Nucleus accumbens (tissue), 56 donors: ENCODE measurements around the gene ZNF394.

ENCODE experiments used
- DNase-seq, 56 donors: peaks; one replicate each; lab custom pipeline; 2025; lab: John Stamatoyannopoulos, UW

The ZNF394 gene

DNA sequence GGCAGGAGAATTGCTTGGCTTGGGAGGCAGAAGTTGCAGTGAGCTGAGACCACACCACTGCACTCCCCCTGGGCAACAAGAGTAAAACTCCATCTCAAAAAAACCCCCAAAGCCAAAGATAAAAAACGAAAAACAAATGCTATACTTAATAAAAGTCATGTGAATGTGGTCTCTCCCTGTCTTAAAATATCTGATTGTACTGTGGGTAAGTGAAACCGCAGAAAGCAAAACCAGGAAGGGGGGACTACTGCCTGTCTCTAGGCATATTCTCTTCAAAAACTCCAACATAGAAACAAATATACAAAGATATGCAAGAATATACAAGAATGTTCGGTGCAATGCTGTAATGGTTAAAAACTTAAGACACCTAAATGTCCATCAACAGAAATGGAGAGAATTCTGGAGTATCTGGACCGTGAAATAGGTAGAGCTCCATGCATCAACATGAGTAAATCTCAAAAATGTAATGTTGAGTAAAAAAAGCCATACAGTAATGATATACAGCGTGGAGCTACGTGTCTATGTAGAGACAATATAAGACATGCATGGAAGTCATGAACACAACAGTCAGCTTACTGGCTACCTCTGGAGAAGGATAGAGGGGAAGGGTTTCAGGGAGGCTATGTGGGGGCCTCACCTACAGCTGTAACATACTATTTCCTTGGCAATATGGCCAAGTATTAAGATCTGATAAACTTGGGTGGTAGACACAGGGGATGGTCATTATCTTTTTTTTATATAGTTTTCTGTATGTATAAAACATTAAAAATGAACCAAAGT is 2.1 kb downstream of the ZNF394 start:
- no peak for DNase-seq

DNA sequence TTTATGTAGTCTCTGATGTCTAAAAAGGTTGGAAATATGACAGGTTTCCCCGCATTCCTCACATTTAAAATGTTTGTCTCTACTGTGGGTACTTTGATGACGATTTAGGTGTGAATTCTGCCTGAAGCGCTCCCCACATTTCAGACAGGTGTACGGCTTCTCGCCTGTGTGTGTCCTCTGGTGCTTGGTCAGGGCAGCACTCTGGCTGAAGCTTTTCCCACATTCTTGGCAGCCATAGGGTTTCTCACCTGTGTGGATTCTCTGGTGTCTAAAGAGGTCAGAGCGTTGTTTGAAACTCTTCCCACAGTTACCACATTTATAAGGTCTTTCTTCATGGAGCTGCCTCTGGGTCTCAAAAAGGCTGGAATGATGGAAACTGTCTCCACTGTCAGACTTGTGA is 6.3 kb downstream of the ZNF394 start:
- no peak for DNase-seq

- no peak for DNase-seq
These were observed 9.2 kb downstream of the ZNF394 start for GRCh38 chr7:99490878-99491277.

- no peak for DNase-seq
These were observed 10.8 kb downstream of the ZNF394 start for GRCh38 chr7:99489235-99489634.

- DNase-seq: no peak
These were observed 15.0 kb downstream of the ZNF394 start for GRCh38 chr7:99485094-99485493.

DNA sequence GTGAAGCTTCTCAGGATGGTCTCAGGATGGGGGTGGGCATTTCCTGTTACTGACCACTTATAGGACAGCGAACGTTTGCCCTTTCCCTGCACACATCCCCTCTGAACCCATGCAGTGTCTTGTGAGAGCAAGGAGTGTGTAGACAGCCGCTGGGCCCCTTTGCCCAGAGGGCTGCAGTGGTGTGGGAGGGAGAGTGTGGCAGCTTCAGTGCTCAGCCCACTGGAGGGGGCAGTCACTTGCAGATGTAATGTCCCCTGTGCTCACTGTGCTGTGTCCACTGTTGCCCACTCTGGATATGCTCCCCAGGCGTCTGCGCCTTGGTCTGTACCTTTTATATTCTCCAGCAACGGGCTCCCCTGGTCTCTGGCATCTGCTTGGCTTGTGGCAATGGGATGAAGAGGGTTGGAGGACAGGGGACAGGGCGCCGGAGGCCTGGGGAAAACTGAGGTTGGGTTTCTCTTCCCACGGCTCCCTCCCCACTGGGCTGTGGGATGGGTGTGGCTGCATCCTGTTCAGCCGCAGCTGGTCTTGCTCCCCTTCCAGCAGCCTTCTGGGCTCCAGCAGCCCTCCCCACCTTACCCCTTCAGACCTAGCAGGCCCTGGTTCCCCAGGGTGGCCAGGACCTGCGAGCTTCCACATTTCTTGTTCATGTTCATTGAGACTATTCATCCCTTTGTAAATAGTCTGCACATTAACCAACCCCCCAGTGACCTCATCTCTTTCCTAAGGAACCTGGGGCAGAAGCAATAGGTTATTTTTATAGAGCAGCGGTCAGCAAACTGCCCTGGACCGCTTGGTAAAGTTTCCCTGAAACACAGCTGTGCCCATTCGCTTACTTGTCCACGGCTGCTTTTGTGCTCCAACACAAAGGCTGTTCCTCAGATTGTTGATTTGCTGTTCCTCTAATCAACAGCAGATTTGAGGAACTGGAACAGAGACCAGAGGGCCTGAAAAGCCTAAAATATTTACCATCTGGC is 21.3 kb downstream of the ZNF394 start:
- no peak for DNase-seq

DNA sequence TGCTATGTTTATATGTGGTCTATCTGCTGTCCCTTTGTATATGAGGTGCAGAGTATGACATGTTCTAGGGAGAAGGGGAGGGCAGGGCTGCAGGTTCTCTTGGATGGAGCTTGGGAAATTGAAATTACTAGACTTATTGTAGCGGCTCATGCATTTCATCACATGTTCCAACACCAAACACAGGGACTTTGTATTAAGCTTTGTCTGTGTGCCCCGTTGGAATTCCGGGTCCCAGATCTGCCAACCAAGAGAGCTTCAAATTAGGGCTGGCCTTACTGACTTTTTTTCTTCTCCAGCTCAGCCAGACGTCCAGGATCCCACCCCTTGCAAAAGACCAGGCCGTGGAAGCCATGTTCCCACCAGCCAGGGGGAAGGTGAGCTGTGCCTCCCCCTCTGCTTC is 24.0 kb downstream of the ZNF394 start:
- DNase-seq: no peak

DNA sequence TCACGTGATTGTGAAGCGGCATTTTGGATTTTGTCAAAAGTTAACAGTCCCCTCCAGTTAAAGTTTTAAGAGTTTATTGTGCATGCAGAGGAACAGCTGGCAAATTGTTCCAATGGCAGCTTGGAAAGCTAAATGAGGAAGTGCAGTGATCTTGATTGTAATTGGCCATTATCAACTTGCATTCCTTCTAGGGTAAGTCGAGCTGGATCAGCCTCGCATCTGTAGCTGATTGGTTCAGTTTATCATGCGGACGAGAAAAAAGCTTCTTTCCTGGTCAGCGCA is 26.8 kb downstream of the ZNF394 start:
- peak in 5 of 56 donors; percentile 29 to 47 (median 39) for DNase-seq

DNA sequence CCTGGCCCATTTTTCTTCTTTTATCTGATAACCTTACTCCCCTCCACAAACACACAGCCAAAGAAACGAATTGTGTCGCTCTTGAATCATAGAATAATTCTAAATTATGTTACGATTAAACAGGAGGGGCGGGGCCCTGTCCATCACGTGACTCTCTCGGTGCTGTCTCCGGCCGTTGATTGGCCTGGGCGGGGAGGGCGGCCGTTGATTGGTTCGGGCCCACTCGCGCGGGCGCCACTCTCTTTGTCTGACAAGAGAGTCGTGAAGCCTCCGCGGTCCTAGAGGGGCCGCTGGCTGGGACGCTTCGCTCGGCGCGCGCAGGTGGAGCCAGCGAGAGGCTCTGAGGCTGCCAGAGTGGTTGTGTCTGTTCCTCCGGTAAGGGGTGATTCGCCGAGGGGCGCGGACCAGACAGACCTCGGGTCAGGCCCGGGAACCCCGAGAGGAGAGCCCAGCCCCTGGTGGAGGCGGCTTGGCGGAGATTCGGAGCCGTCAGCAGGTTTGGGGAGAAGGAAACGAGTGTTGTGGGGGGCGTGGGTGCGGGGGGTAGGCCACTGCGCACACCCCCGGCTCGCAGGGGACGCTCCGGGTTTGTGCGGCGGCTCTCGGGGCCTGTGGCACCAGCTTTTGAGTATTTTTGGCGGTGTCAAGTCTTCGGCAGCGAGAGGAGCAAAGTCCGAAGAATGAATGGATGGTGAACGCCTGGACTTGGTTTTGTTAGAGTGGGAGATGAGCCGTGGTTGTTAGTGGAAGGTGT is 27.3 kb downstream of the ZNF394 start, which contains the start of gene ZNF789:
Gene ZNF789, plus strand, starts transcription at position 330 of the 754 bp plus-strand sequence. CDS start 3,567 bp downstream, outside the sequence.
- DNase-seq: peak; percentile 62 to 99 (median 95)

DNA sequence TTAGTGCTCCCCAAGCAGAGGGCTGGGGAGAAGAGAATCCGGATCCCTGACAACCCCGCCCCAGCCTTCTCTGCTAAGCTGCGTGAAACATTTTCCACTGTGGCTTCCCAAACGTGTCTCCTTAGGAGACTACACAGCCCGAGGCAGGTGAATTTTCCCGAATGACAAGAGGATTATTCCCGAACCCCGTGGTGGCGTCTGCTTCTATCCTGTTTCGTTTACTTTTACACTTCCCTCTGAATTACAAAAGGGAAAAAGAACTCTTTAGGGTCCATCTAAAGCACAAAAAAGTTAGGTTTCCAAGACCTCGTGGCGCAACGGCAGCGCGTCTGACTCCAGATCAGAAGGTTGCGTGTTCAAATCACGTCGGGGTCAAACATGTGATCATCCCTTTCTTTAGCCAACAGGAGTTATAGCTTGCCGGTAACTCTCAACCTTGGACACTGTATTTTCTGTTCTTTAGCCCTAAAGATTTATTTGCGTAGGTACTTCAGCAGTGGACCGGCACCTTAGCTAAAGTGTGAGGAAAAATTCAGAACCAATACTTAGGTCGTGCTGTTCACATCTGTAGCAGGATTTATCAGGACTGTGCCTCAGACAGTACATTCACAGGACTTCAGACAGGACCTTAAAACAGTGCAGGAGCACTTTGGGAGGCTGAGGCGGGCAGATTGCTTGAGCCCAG is 30.6 kb downstream of the ZNF394 start:
- DNase-seq: no peak

DNA sequence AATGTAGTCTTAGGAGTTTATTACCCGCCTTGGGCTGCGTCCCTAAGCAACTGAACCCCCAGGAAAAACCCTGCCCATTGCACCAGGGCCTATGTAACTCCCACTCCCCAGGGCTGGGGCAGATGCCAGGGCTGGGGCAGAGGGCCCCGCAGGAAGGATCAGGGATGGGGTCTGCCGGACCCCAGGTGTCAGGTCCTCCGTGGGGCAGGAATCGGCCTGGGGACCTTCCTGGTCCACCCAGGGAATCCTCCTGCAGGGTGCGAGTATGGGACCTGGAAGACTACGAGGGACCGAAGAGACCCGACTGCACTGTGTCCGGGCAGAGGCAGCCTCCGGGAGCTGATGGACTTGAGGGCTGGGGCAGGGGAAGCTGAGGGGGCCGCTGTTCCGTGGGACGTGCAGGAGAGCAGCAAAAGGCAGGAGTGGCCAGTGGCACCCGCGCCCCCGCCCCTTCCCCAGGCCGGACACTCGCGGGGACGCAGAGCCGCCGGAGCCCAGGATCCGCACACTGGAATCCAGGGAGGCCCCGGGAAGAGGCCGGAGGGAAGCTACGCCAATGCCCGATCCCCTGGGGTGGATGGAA is 31.7 kb downstream of the ZNF394 start:
- DNase-seq: no peak

- no peak for DNase-seq
These were observed 34.7 kb downstream of the ZNF394 start for GRCh38 chr7:99465421-99465768.

- no peak for DNase-seq
These were observed 38.9 kb downstream of the ZNF394 start for GRCh38 chr7:99461221-99461620.

DNA sequence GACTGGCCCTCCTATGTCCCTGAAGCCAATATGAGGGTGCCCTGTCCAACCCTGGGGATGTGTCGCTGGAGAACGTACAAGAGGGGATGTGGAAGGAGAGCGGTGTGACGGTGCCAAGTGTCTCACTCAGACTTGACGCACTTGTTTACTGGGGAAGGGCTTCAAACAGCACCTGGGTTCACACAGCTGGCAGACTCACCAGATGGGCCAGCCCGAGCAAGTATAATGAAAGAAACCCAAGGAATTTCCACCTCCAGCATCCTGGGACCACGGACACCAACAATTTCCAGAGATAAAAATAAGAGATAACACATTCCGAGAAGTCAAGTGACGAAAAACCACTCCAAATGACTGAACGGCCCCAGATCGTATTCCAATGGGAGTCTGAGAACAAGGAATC is 39.4 kb downstream of the ZNF394 start:
- no peak for DNase-seq

DNA sequence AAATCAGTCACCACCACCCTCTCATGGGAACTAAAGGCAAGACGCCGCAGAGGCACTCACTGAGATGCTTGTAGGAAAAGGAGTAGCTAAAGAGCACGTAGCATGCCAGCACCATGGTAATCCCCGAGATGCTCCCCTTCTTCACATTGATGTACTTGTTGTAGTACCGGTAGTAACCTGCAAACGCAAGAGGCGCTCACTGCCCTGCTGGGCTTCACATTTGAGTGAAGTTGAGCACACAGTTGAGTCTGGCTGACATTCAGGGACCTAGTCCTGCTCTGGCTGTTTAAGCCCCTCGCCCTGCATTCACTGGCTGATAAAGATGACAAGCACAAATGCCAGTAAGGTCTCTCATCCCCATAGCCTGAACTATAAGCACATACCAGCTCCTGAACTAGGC is 41.0 kb downstream of the ZNF394 start:
- DNase-seq: no peak

DNA sequence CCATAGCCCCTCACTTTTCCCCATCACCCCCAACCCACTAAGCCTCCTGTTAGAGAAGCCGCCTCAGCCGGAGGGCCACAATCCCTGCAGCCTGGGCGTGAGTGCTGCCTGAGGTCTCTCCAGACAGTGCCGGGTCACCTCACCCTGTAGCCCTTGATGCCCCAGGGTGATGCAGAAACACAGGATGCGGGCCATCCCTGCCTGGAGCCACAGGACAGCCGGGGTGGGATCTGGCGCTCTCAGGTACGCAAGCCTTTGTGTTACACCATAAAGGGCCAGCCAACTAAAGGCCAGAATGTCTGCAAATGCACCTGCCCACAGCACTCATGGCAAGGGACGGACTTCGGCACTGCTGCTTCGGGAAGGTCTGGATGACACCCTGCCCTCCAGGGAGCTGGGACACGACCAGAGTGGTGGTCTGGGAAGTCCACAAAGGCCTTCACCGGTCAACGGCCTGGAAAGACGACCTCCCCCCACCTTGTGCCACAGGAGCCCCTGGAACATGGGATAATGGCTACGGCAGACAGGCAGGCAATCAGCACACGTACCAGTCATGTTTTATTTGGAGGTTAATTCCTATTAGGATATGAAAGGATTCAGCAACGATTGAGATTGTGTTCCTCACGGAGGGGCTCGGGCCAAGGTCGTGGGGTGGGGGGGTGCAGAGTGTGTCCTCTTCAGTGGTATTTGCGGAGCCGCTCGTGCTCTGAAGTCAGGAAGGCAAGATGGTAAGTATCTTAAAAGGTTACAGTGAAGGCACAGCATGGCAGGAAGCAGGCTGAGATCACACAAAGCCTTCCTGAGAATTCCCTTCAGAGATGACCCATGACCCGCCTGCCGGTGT is 42.2 kb downstream of the ZNF394 start:
- DNase-seq: no peak

DNA sequence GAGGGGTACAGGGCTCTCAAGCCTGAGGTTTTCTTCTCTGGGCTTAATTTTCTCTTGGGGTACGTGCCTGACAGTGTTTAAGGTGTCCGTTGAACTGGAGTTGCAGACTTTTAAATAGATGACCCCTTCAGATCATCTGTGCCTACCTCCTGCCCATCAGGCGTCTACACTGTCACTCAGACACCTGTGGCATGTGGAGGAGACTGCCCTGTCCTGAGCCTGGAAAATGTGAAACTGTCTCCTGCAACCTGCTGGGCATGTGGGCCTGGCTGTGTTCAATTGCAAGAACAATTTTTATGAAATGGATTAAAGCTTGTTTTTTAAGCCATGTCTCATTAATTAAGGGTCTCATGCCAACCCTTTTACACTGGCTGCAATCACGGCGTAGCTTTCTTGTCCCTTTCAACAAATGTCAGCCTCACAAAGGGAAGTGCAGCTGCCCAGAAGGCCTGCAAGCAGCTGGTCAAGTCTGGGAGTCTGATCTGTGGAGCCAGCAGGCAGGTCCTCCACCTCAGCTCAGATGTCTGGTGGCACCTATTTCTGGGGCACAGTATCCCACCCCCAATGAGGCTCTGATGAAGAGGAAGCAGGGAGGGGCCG is 42.9 kb downstream of the ZNF394 start:
- no peak for DNase-seq

GRCh38 chr7:99456288-99456687 is 43.8 kb downstream of the ZNF394 start:
- DNase-seq: peak in 6 of 56 donors; percentile 5 to 43 (median 16)

GRCh38 chr7:99455874-99456273 is 44.2 kb downstream of the ZNF394 start:
- no peak for DNase-seq
